Thyroid gland (tissue), 4 donors: ENCODE results near the gene ZNF804B.

ENCODE experiments used
- CTCF ChIP-seq, 6 experiments: fragments of 200-600 bp in 3 of 6; fragments of 450-650 bp in 3 of 6; sonication (generic) in 3 of 6; IDR thresholded peaks; one replicate each; pipeline ENCODE4 v1.5.1; 2016 to 2019; ENCODE audit warnings: antibody characterized with exemption in 6 of 6, mild to moderate bottlenecking in 2 of 6, inconsistent platforms in 1 of 6, moderate library complexity in 1 of 6
- POLR2A ChIP-seq, 2 donors: fragments of 450-650 bp; IDR thresholded peaks; one replicate each; pipeline ENCODE4 v1.6.1; 2017; ENCODE audit warnings: antibody characterized with exemption in 2 of 2, mild to moderate bottlenecking in 2 of 2, moderate library complexity in 1 of 2

GRCh38 chr7:89145801-89146200 lies 386.3 kb downstream of the ZNF804B start:
- TF ChIP-seq CTCF (IDR thresholded peaks at IDR 0.05) (no peak), POLR2A (IDR thresholded peaks at IDR 0.05) (no peak)
